T-helper 2 cell (primary cell): ENCODE measurements around the gene JADE2.
"Not testable (repeated sequence)": the region's sequence is repeated elsewhere in the genome, so short reads cannot be mapped to it uniquely, and the experiment has no call there.

ENCODE experiments used
- DNase-seq, 5 experiments: peaks; one replicate each; pipeline versions ENCODE4 v3.0.0 to v3.0.0-alpha.2; 2012 to 2022

Gene JADE2

GRCh38 chr5:134592141-134592746, 66.8 kb downstream of the JADE2 start:
- no peak for DNase-seq

- peak in 1 of 5 experiments; percentile 35 for DNase-seq
Measured at GRCh38 chr5:134594336-134594735, 68.9 kb downstream of the JADE2 start.

- peak in 1 of 5 experiments; percentile 89 for DNase-seq
Measured at GRCh38 chr5:134594797-134595457, 69.5 kb downstream of the JADE2 start.

GRCh38 chr5:134595458-134595838, 70.0 kb downstream of the JADE2 start:
- DNase-seq: no peak

- not testable (repeated sequence) for DNase-seq
Measured at GRCh38 chr5:134599820-134600219, 74.3 kb downstream of the JADE2 start.

- DNase-seq: no peak
Measured at GRCh38 chr5:134600600-134600999, 75.1 kb downstream of the JADE2 start.

- DNase-seq: peak in 1 of 5 experiments; percentile 60
Measured at GRCh38 chr5:134603059-134603458, 77.6 kb downstream of the JADE2 start.

GRCh38 chr5:134604908-134605307, 79.4 kb downstream of the JADE2 start:
- DNase-seq: peak in 1 of 5 experiments; percentile 39

GRCh38 chr5:134606726-134607125, 81.3 kb downstream of the JADE2 start:
- DNase-seq: no peak

GRCh38 chr5:134608555-134608954, 83.1 kb downstream of the JADE2 start:
- DNase-seq: peak in 1 of 5 experiments; percentile 65

GRCh38 chr5:134609232-134609851, 83.9 kb downstream of the JADE2 start:
- DNase-seq: peak in 1 of 5 experiments; percentile 83

- DNase-seq: no peak
Measured at GRCh38 chr5:134610725-134611124, 85.3 kb downstream of the JADE2 start.

GRCh38 chr5:134611515-134611914, 86.0 kb downstream of the JADE2 start:
- no peak for DNase-seq

- DNase-seq: no peak
Measured at GRCh38 chr5:134614450-134615085, 89.1 kb downstream of the JADE2 start.

GRCh38 chr5:134620634-134621033, 95.2 kb downstream of the JADE2 start:
- no peak for DNase-seq

- DNase-seq: no peak
Measured at GRCh38 chr5:134625559-134625958, 100.1 kb downstream of the JADE2 start.

GRCh38 chr5:134626369-134627014, 101.0 kb downstream of the JADE2 start:
- DNase-seq: peak in 1 of 5 experiments; percentile 34
